Neural crest cell (in vitro differentiated cells): ENCODE measurements around the gene SIPA1L3. TPM values are rescaled to one million over a fixed set of nuclear protein-coding genes. Genes with fewer than 3 reads are reported as not detected.
A peak's percentile ranks its signal among the peaks of the same experiment; 100 is the strongest.
"Not testable (repeated sequence)": the region's sequence is repeated elsewhere in the genome, so short reads cannot be mapped to it uniquely, and the experiment has no call there.

ENCODE experiments used
- DNase-seq: peaks from one replicate; pipeline ENCODE4 v3.0.0; 2021; ENCODE audit warnings: low read depth, mixed read lengths, low spot score
- H3K27ac Mint-ChIP-seq: one replicate; pipeline ENCODE4 v1.8.0; 2021; ENCODE audit warnings: mild to moderate bottlenecking, mixed read lengths; ENCODE audit not compliant: unreplicated experiment
- H3K27me3 Mint-ChIP-seq: 2 replicates; pipeline ENCODE4 v1.8.0; 2021; ENCODE audit warnings: low read depth, mild to moderate bottlenecking, mixed read lengths
- H3K36me3 Mint-ChIP-seq: 2 replicates; pipeline ENCODE4 v1.8.0; 2021; ENCODE audit warnings: low read depth, mild to moderate bottlenecking, mixed read lengths
- H3K4me1 Mint-ChIP-seq: 2 replicates; pipeline ENCODE4 v1.8.0; 2021; ENCODE audit warnings: mixed read lengths
- H3K4me3 Mint-ChIP-seq: one replicate; pipeline ENCODE4 v1.8.0; 2021; ENCODE audit warnings: mild to moderate bottlenecking, mixed read lengths
- H3K9me3 Mint-ChIP-seq: 2 replicates; pipeline ENCODE4 v1.8.0; 2021; ENCODE audit warnings: mixed read lengths
- long read RNA-seq: library from polyadenylated mRNA; unstranded; transcript quantifications from one replicate; pipeline ENCODE4 v2.0.0, GENCODE V29; 2020
- total RNA-seq: library from RNA; stranded (reverse); gene quantifications from 2 replicates; pipeline ENCODE4 v1.2.1, GENCODE V29; 2021
- TF ChIP-seq, protein P1 (sequence below): fragments of 200-600 bp; sonication (generic); conservative IDR thresholded peaks from 2 replicates; pipeline ENCODE4 v1.5.0; 2021; ENCODE audit warnings: antibody characterized with exemption, mild to moderate bottlenecking

The SIPA1L3 gene, protein sequence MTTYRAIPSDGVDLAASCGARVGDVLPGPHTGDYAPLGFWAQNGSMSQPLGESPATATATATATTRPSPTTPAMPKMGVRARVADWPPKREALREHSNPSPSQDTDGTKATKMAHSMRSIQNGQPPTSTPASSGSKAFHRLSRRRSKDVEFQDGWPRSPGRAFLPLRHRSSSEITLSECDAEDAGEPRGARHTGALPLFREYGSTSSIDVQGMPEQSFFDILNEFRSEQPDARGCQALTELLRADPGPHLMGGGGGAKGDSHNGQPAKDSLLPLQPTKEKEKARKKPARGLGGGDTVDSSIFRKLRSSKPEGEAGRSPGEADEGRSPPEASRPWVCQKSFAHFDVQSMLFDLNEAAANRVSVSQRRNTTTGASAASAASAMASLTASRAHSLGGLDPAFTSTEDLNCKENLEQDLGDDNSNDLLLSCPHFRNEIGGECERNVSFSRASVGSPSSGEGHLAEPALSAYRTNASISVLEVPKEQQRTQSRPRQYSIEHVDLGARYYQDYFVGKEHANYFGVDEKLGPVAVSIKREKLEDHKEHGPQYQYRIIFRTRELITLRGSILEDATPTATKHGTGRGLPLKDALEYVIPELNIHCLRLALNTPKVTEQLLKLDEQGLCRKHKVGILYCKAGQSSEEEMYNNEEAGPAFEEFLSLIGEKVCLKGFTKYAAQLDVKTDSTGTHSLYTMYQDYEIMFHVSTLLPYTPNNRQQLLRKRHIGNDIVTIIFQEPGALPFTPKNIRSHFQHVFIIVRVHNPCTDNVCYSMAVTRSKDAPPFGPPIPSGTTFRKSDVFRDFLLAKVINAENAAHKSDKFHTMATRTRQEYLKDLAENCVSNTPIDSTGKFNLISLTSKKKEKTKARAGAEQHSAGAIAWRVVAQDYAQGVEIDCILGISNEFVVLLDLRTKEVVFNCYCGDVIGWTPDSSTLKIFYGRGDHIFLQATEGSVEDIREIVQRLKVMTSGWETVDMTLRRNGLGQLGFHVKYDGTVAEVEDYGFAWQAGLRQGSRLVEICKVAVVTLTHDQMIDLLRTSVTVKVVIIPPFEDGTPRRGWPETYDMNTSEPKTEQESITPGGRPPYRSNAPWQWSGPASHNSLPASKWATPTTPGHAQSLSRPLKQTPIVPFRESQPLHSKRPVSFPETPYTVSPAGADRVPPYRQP (N-terminal part only)
- total RNA-seq = 41.2 and 44.0 TPM in 2 replicates
- long read RNA-seq, partial matches to known transcripts = 0 of 4 reads
- long read RNA-seq, other reads (novel, unspliced or antisense) = 4 of 4 reads

DNA sequence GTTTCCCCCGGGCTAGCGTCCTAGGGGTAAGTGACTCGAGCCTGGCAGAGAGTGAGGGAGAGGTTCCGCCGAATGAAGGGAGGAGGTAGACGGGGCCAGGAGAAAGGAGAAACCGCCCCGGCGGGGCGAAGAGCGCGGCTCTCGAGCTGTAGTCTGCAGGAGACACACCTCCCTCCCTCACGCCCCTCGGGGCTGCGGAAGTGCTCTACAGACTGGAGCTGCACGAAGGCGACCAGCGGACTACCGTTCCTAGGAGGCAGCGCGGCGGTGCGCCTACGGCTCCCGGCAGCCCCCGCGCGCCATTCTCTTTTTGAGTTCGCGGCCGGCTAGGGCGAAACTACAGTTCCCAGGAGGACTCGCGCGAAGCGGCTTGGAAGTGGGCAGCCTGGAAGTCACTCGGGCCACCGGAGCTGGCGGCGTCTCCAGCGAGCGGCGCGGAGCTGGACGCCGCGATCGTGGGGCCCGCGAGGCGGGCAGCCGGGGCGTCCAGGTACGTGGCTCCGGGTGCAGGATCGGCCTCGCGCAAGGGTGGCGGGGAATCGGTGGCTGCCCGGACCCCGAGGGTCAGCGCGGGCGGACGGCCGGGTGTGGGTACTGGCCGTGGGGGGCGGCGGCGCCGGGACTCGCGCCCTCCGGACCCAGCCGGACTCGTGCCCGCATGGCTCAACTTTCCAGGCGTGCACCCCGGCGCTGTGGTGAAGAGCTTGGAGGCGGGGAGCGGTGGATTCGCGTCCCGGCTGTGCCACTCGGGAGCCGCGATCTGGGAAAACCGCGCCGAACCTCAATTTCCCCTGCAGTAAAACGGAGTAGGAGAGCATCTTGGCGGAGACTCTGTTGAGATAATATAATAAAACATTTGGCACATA, at the start of gene SIPA1L3:
TSS of gene SIPA1L3 (plus strand) at position 340 of the 866 bp plus-strand sequence. CDS start 174,358 bp downstream, outside the sequence.
- Mint-ChIP-seq H3K4me3 (peak within 1 kb of the TSS; percentile 99), H3K36me3 (no peaks in the 10 kb centered on the region), H3K27me3 (no peaks in the 10 kb centered on the region), H3K9me3 (no peaks in the 10 kb centered on the region), H3K4me1 (peaks cover 29% of the 10 kb centered on the region), H3K27ac (peak within 1 kb of the TSS; percentile 93)
- TF ChIP-seq, protein P1, sequence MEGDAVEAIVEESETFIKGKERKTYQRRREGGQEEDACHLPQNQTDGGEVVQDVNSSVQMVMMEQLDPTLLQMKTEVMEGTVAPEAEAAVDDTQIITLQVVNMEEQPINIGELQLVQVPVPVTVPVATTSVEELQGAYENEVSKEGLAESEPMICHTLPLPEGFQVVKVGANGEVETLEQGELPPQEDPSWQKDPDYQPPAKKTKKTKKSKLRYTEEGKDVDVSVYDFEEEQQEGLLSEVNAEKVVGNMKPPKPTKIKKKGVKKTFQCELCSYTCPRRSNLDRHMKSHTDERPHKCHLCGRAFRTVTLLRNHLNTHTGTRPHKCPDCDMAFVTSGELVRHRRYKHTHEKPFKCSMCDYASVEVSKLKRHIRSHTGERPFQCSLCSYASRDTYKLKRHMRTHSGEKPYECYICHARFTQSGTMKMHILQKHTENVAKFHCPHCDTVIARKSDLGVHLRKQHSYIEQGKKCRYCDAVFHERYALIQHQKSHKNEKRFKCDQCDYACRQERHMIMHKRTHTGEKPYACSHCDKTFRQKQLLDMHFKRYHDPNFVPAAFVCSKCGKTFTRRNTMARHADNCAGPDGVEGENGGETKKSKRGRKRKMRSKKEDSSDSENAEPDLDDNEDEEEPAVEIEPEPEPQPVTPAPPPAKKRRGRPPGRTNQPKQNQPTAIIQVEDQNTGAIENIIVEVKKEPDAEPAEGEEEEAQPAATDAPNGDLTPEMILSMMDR = no peak
- DNase-seq = peak; percentile 93

DNA sequence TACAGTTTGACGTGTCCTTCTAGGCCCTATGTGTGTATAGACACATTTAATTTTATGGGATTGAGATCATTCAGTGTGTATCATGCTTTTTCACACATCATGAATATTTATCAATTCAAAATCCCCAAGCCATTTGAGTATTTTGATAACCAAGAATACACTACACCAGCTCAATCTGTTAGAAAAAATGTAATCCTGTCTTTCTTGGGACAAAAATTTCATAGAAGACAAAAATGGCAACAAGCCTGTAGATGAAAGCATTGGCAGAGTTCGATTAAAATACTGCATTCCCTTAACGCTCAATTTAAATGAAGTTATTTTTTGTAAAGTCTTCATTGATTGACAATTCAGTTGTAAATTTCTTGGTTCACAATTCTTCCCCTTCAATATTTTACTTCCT, 42.5 kb upstream of the SIPA1L3 start:
- Mint-ChIP-seq H3K4me1 (peaks cover 8% of the 10 kb centered on the region), H3K36me3 (peaks cover under 1% of the 10 kb centered on the region), H3K4me3 (no peak overlapping the region), H3K9me3 (peaks cover under 1% of the 10 kb centered on the region), H3K27me3 (no peaks in the 10 kb centered on the region), H3K27ac (no peak overlapping the region)
- no peak for DNase-seq
- TF ChIP-seq, protein P1 = no peak

DNA sequence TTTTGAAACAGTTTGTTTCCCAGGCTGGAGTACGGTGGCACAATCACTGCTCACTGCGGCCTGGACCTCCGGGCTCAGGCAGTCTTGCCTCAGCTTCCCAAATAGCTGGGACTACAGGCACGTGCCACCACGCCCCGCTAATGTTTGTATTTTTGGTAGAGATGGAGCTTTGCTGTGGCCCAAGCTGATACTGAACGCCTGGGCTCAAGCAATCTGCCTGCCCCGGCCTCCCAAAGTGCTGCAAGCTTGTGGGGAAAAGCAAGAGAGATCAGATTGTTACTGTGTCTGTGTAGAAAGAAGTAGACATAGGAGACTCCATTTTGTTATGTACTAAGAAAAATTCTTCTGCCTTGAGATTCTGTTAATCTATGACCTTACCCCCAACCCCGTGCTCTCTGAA, 41.1 kb upstream of the SIPA1L3 start:
- Mint-ChIP-seq H3K9me3 (peaks cover 10% of the 10 kb centered on the region), H3K27ac (peak overlapping the region; percentile 19)
- not testable (repeated sequence) for H3K27me3 Mint-ChIP-seq, H3K36me3 Mint-ChIP-seq, H3K4me1 Mint-ChIP-seq, H3K4me3 Mint-ChIP-seq, DNase-seq

DNA sequence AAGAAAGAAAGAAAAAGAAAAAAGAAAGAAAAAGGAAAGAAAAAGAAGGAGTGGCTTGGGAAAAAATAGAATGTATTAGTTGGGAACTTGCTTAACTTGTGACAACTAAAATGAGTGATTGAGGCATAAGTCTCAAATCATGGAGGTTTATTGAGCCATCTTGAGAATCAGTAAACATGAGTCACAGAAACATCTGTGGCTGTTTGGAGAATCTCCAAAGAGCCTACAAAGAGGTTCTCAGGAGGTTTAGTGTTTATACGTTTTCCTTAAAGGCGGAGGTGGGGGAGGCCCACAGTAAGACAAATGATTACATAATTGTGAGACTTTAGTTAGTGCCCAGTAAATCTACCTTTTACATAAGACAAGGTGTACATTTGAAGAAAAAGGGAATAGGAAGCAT, 39.2 kb upstream of the SIPA1L3 start:
- H3K9me3 Mint-ChIP-seq = peaks cover 15% of the 10 kb centered on the region
- H3K4me1 Mint-ChIP-seq = peaks cover 8% of the 10 kb centered on the region
- no peak for DNase-seq
- H3K36me3 Mint-ChIP-seq = peaks cover 3% of the 10 kb centered on the region
- TF ChIP-seq, protein P1 = no peak
- peaks cover 2% of the 10 kb centered on the region for H3K27me3 Mint-ChIP-seq
- no peak overlapping the region for H3K27ac Mint-ChIP-seq
- H3K4me3 Mint-ChIP-seq = no peak overlapping the region

DNA sequence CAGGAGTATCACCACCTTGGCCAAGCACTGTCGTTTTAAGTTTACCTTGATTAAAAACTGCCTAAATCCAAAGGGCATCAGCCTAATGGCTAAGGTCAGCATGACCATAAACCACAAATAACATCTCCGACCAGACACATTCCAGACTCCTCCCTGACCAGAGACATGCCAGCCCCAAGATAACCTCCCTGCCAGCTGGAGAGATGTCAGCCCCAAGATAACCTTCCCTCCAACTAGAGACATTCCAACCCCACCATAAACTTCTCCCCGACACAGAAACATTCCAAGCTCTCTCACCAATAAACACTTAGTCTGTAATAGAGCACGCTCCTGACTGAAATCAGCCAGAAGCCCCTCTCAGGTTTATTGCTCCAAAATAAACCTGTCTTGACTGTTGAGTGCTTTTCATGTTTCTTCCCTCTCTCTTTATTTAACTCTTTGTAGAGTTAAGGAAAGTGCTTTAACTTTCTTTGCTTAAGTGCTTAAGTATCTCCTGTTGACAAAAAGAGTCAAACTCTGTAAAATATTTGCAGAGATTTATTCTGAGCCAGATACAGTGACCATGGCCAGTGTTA, 37.2 kb upstream of the SIPA1L3 start:
- Mint-ChIP-seq H3K27ac (no peak overlapping the region), H3K9me3 (peaks cover 17% of the 10 kb centered on the region), H3K36me3 (peaks cover 3% of the 10 kb centered on the region), H3K4me1 (peaks cover 8% of the 10 kb centered on the region), H3K27me3 (peaks cover 4% of the 10 kb centered on the region), H3K4me3 (no peak overlapping the region)
- TF ChIP-seq, protein P1 = no peak
- no peak for DNase-seq
